GM21367 (cell line): ENCODE data around the gene TMEM237.

Source experiments
- ATAC-seq: cut with Tn5 transposase; IDR thresholded peaks from one replicate; pipeline ENCODE4 v1.9.1; 2021; ENCODE audit not compliant: unreplicated experiment

The TMEM237 gene

GRCh38 chr2:201642579-201643215 lies 606 bp downstream of the TMEM237 start:
- peak; percentile 73 for ATAC-seq

DNA sequence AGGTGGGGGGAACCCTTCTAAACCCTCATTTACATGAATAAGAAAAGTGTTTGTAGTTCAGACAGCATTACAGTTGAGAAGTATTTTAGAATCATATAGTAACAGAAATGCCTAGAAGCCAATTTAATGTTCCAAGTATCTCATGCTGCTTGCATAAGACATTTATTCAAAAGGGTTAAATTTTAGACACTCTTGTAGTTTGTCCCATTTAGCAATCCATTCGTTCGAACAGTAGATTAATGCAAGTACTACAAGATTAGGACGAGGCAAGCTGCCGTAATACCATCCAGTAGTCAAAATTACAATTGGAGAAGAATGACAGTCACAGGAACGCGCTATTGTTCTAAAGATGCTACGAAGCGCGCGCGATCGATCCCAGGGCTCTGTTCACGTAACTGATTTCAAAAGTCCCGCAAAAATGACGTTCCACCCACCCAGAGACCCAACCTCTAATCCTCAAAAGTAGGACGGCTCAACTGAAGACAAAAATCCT lies 1.2 kb downstream of the TMEM237 start:
- peak; percentile 39 for ATAC-seq

DNA sequence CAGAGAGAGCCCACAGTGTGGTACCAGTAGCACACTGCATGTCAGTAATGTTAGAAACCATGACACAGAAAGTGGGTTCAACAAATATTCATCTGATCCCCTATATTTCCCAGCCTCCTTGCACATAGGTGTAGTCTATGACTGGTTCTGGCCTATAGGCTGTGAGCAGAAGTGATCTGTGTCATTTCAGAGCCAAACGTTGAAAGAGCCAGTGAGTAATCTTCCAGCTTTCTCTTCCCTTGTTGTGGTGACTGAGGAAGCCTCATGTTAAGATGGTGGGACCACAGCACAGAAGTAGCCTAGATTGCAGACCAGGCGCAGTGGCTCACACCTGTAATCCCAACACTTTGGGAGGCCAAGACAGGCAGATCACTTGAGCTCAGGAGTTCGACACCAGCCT lies 4.1 kb downstream of the TMEM237 start:
- ATAC-seq: no peak

DNA sequence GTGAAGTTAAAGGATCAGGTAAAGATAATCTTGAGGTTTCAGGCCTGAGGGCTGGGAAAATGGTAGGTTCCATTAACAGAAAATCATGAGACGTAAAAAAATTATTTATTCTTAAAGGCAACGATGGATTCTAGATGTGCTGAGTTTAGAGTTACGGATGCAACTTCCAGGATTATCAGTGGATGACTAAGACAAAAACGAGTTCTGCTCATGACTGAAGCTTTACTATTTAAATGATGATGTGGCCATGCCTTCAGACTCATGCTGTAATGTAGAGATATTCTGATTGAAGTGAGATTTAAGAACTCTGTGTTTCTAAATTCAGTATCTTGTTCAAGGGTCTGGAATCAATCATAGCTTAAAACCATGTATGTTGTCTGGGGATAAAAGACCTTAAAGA lies 5.0 kb downstream of the TMEM237 start:
- no peak for ATAC-seq

DNA sequence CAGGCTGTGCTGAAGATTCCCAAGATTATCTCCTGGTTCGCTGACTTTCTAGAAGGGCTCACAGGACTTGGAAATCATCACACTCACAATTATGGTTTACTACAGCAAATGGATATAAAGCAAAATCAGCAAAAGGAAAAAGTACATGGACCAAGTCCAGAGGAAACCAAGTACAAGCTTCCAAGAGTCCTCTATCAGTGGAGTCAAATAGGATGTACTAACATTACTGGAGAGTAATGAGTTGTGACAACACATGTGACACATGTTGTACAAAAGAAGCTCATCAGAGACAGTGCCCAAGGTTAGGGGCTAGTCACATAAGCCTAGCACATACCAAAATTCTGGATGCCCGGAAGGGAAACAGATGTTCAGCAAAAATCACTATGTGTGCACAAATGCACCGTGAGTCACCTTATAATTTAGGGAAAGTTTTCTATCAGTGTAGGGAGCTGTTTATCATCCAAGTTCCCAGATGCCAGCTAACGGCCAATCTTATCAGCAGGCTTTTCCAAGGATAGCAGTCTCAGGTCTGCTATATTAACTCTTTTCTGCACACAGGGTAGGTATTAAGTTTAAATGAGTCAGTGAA lies 9.5 kb downstream of the TMEM237 start:
- no peak for ATAC-seq

DNA sequence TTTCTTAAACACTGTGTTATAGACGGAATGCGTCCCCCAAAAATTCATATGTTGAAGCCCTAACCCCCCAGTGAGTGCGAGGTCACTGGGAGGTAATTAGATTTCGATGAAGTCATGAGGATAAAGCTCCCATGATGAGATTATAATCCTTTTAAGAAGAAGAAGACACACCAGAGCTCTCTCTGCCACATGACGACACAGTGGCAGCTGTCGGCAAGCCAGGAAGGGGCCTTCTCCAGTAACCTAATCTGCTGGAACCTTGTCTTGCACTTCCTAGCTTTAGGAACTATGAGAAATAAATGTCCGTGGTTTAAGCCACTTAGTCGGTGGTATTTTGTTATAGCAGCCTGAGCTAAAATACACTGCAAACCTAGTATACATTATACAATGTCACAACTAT lies 12.3 kb downstream of the TMEM237 start:
- no peak for ATAC-seq

- ATAC-seq: no peak
Observed at GRCh38 chr2:201630577-201630976, 12.7 kb downstream of the TMEM237 start.

DNA sequence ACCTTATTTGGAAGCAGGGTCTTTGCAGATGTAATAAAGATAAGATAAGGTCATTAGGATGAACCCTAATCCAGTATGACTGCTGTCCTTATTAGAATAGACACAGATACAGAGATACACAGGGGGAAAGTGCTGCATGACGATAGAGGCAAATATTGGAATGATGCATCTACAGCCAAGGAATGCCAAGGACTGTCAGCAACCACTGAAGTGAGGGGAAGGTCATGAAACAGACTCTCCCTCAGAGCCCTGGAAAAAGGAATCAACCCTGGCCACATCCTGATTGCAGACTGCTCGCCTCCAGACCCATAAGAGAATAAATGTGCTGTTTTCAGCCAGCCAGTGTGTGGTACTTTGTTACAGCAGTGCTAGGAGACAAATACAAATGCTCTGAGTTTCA lies 14.8 kb downstream of the TMEM237 start:
- ATAC-seq: no peak

DNA sequence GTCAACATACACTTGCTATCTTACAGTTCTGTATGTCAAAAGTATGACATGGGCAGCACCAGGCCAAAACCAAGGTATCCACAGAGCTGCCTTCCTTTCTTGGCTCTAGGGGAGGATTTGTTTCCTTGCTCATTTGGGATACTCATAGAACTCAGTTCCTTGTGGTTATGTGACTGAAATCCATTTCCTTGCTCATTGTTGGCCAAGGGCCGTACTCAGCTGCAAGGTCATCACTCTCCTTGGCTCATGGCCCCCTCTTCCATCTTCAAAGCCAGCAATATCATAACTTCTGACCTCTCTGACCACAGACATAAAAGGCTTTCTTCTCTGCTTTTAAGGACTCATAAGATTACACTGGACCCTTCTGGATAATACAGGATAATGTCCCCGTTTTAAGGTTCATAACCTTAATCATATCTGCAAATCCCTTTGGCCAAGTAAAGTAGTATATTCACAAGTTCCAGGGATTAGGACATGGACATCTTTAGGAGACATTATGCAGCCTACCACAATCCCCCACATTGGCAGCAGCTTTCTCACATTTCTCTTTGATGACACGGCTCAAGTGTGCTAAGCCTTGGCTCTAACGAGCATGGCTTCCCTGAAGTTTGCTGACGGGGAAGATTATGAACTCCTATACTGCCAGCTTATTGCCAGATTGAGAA lies 20.9 kb downstream of the TMEM237 start:
- no peak for ATAC-seq

DNA sequence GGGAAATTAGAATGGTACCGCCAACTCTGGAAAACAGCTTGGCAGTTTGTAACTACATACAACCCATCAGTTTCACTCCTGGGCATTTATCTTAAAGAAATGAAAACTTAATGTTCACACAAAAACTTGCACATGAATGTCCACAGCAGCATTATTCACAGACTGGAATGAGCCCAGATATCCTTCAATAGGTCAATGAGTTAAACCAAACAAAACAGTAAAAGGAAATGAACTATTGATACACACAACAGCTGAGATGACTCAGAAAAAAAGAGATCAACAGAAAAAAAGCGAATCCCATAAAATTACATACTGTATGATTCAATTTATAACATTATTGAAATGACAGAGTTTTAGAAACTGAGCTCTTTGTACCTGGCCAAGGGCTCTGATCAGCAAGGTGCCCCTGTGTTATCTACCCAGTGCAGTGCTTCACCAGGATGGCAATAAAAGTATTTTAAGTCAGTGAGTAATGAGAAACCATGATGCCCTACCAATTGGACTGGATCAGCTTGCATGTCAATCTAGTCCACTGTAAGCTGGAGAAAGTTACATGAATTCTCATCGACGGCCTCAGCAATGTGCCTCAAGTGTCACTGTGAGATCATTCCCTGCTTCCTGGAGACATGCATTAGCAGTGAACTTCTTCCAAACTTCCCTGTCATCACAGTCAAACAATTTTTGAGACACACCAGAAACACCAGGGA lies 21.9 kb downstream of the TMEM237 start:
- ATAC-seq: no peak

GRCh38 chr2:201618744-201619662 lies 24.3 kb downstream of the TMEM237 start:
- ATAC-seq: no peak

DNA sequence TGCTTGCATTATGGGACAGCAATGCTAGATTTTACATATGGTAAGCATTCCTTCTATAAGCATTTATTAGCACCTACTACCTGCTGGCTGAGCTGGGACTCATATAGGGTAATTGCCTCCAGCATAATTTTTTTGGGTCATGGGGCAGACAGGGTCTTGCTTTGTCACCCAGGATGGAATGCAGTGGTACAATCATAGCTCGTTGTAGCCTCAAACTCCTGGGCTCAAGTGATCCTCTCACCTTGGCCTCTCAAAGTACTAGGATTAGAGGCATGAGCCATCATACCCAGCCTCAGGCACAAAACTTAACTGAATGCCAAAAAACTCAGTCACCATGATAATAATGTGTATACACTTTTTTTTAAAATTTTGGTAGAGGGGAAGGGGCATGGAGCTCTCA lies 35.3 kb downstream of the TMEM237 start:
- ATAC-seq: no peak

GRCh38 chr2:201607568-201607967 lies 35.7 kb downstream of the TMEM237 start:
- no peak for ATAC-seq

GRCh38 chr2:201600906-201601305 lies 42.4 kb downstream of the TMEM237 start:
- no peak for ATAC-seq

DNA sequence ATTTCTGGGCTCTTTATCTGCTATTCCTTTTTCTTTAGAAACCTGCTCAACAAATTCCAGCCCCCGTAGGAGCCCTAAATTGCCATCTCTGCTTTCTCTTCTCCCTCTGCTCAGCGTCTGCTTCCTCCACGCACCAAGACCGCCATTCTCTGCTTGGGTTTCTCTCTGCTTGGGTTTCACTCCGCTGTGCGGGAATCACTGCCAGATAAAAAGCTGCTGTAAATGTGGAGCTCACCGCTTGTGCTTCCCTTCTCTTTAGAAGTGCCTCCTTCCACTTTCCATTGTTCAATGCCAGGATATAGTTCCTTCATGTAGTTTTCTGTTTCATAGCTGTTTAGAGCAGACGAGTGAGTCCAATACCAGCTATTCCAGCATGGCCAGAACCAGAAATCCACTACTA lies 45.9 kb downstream of the TMEM237 start:
- no peak for ATAC-seq

DNA sequence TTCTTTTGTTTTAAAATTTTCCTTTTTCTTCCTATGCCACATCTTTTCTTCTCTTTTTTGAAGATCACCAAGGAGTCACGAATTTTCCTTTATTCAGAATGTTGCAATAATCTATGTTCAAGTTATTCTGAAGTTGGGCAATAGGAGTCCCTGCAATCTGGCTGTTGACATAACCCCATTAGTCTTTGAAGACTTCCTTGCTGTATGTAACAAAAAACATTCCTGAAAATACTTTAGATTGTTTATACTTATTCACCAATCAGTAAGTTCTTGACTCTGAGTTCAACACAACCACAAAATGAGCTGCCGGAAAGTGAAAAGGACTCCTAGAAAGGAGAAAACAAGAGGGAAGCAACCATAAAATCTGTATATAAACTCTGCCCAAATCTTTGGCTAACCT lies 62.8 kb downstream of the TMEM237 start:
- no peak for ATAC-seq

- ATAC-seq: no peak
Observed at GRCh38 chr2:201579536-201579935, 63.8 kb downstream of the TMEM237 start.

GRCh38 chr2:201575971-201576370 lies 67.3 kb downstream of the TMEM237 start:
- ATAC-seq: no peak

DNA sequence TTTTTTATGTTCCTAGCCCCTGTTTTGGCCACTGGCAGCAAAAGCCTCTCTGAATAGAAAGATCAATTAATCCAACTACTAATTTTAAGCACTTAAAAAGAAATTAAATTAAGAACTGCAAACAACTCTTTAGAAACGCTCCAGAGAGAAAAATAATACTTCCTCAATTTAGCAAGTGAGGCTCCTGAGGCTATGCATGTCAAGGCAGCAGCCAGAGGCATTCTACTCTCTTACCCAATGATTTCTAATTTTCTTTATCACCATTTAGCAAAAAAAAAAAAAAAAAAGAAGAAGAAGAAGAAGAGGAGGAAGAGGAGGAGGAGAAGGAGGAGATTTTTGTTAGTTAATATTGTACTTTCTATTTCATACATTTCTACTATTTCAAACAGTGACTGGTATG lies 68.5 kb downstream of the TMEM237 start:
- ATAC-seq: no peak

DNA sequence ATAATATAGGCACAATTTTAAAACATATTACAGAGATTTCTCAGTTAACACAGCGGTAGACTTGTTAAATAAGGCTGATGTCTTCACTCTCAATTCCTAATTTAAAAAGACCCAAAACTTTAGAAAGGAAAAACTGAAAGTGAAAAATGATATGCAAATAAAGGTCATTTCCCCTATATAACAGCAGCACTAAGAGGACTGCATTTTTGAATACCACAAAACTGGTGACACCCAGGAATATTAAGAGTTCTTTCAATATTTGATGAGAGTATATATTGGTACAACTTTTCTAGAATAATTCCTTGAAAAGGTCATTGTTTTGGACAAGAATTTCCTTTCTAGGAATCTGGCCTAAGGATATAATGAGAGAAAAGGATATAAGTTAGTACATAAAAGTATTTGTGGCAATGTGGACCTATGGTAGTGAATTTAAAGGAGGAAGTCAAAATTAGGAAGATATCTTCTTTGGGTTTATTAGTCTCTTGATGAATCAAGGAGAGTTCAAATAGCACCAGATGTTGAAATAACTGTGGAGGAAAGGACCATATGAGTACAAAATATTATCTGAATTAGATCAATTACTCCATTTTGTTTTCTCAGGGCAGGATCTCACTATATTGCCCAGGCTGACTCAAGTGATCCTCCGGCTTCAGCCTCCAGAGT lies 70.3 kb downstream of the TMEM237 start:
- no peak for ATAC-seq
